Lower leg skin (tissue), 4 donors: ENCODE data around the gene TRIM44. TPM values are rescaled to one million over a fixed set of nuclear protein-coding genes. Genes with fewer than 3 reads are reported as not detected.

Experiments
- DNase-seq, 2 donors: peaks; one replicate each; pipeline ENCODE4 v3.0.0-alpha.2; 2019; ENCODE audit warnings: low spot score in 2 of 2
- H3K4me3 ChIP-seq: fragments of 200-600 bp; sonication (generic); 2 replicates; pipeline ENCODE4 v1.5.1; 2017; ENCODE audit warnings: mild to moderate bottlenecking, low read depth; ENCODE audit not compliant: poor library complexity, severe bottlenecking
- CTCF ChIP-seq, 3 donors: fragments of 450-650 bp; IDR thresholded peaks; one replicate each; pipeline ENCODE4 v1.5.1; 2016; ENCODE audit warnings: antibody characterized with exemption in 3 of 3, mild to moderate bottlenecking in 3 of 3, moderate library complexity in 2 of 3
- POLR2A ChIP-seq, 2 donors: fragments of 450-650 bp; IDR thresholded peaks; one replicate each; pipeline ENCODE4 v1.6.1; 2016 to 2017; ENCODE audit warnings: antibody characterized with exemption in 2 of 2, mild to moderate bottlenecking in 1 of 2, moderate library complexity in 1 of 2
- WGBS, 2 donors: methylation state at CpG; one replicate each; pipeline ENCODE4 v1.1.5; 2018; 5-methylcytosine and 5-hydroxymethylcytosine counted together
- intact Hi-C: fragments of 100-400 bp; cut with DNase I; formaldehyde crosslinking; loops from one replicate; pipeline ENCODE4 v1.15.0; 2023; ENCODE audit warnings: low total_unique reads
- total RNA-seq, 4 donors: library from RNA; depleted of rRNA; stranded (reverse); fragments of >200 nt; gene quantifications; one replicate each; pipeline ENCODE4 v1.1.0, GENCODE V29; 2016

The TRIM44 gene
- total RNA-seq, 4 donors from 2014 or later = 9.6 to 29.3 (median 23.8) TPM

DNA sequence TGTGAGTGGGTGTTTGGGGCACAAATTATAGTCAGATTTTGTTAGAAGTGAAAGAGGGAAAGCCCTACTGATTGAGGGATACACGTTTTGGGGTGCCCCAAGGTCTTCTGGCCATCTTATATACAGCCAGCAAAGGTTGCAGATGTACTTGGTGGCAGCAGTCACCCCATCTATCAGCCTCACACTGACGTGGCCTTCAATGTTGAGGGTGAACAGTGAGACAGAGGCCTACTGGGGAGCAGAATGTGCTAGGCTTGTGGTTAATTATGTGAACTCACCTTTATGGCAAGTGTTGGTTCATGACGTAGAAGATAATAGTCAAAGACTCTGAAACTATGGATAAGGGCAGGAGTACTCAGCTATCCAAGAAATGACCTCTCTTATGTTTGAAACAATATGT, 121.2 kb downstream of the TRIM44 start:
- WGBS, 2 donors = 83 to 88% methylated on average over 3 of the region's 3 CpGs
- TF ChIP-seq CTCF (IDR thresholded peaks at IDR 0.05) (no peak), POLR2A (IDR thresholded peaks at IDR 0.05) (no peak)
- intact Hi-C loops = no loop called here
- H3K4me3 ChIP-seq = no peak overlapping the region
- DNase-seq = no peak

DNA sequence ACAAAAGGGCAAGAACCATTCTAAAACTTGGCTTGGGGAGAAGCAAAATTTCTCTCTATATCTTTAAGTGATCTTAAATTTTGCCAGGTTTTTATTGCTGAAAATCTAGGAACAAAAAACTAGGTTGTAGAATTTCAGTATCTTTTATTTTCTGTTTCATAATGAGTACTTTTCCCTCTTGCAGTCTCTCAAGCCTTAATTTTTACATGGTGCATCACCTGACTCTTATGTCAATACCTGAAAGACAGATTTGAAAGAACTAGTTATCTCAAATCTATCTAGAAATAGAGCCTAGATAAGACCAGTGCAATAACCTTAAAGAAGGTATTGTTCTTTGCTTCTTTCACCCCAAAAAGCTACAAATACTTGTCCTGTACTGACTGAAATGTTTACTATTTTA, 122.1 kb downstream of the TRIM44 start:
- H3K4me3 ChIP-seq = no peak overlapping the region
- no peak for TF ChIP-seq CTCF (IDR thresholded peaks at IDR 0.05)
- intact Hi-C loops = no loop called here
- no peak for DNase-seq

- no peak for DNase-seq
- intact Hi-C loops = no loop called here
- no peak overlapping the region for H3K4me3 ChIP-seq
- 59 to 63% methylated on average over 4 of the region's 4 CpGs for WGBS, 2 donors
- TF ChIP-seq POLR2A (IDR thresholded peaks at IDR 0.05) = no peak
- no peak for TF ChIP-seq CTCF (IDR thresholded peaks at IDR 0.05)
These were observed 123.0 kb downstream of the TRIM44 start for GRCh38 chr11:35785287-35786167.

DNA sequence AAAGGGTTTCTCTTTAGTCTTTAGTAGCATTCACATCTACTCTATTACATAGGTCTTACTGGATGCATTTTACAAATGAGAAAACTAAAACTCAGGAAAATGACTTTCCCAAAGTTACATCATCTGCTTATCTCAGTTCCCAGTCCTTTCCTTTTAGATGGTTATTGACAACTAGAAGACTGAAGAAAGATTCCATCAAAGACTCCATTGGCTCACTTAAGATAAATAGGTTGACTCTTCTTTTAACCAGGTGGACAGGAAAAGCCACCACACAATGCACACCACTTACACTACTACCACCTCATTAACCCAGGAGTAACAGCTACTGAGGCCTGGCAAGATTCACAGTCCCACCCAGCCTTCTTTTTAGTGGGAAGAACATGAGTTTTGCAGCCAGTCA, 123.6 kb downstream of the TRIM44 start:
- no peak overlapping the region for H3K4me3 ChIP-seq
- TF ChIP-seq CTCF (IDR thresholded peaks at IDR 0.05) (no peak), POLR2A (IDR thresholded peaks at IDR 0.05) (no peak)
- no peak for DNase-seq
- intact Hi-C loops = no loop called here

DNA sequence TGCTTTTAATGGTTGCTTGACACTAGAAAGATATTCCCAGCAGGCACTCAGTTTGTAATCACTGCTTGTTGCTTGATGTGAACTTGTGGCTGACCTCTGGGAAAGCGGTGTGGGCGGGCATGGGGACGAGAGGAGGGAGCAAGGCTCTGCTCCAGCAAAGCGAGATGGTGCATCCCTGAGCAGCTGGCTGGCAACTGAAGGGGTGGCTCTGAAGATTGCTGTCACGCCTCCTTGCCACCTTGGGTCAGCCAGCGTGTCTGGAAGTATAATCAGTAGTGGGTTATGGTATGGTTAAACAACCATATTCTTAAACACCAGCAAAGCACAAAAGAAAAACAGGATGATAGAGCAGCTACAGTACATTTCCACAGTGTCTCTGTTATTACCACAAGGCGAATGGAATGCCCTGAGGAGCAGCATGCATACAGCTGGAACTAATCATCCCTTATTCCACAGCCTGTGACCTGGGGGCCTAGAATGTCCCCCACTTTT, 124.5 kb downstream of the TRIM44 start:
- no peak for TF ChIP-seq CTCF (IDR thresholded peaks at IDR 0.05)
- no peak for TF ChIP-seq POLR2A (IDR thresholded peaks at IDR 0.05)
- no peak for DNase-seq
- no peak overlapping the region for H3K4me3 ChIP-seq
- 67 to 76% methylated on average over 7 of the region's 7 CpGs for WGBS, 2 donors
- intact Hi-C loops = no loop called here

GRCh38 chr11:35787626-35788025, 125.1 kb downstream of the TRIM44 start:
- no peak overlapping the region for H3K4me3 ChIP-seq
- intact Hi-C loops = no loop called here
- no peak for TF ChIP-seq POLR2A (IDR thresholded peaks at IDR 0.05)
- no peak for TF ChIP-seq CTCF (IDR thresholded peaks at IDR 0.05)
- no peak for DNase-seq
- 86 to 100% methylated on average over 1 of the region's 1 CpG for WGBS, 2 donors
